Gastroesophageal sphincter (tissue), 3 donors: ENCODE measurements around the gene GRK4.

Experiments used
- EP300 ChIP-seq: sonication (generic); formaldehyde crosslinking; IDR thresholded peaks from one replicate; pipeline ENCODE4 v1.6.1; 2017; ENCODE audit warnings: antibody characterized with exemption, mild to moderate bottlenecking
- POLR2A ChIP-seq, 2 donors: fragments of 450-650 bp; IDR thresholded peaks; one replicate each; pipeline ENCODE4 v1.6.1; 2017; ENCODE audit warnings: antibody characterized with exemption in 2 of 2, mild to moderate bottlenecking in 2 of 2, moderate library complexity in 1 of 2
- POLR2AphosphoS5 ChIP-seq: sonication (generic); formaldehyde crosslinking; IDR thresholded peaks from one replicate; pipeline ENCODE4 v1.6.1; 2017; ENCODE audit warnings: antibody characterized with exemption
- TF ChIP-seq, protein P1 (sequence below), 4 experiments: fragments of 200-600 bp in 2 of 4; fragments of 450-650 bp in 2 of 4; sonication (generic) in 1 of 4; IDR thresholded peaks; one replicate each; pipeline ENCODE4 v1.5.1; 2017 to 2019; ENCODE audit warnings: antibody characterized with exemption in 4 of 4, mild to moderate bottlenecking in 2 of 4, moderate library complexity in 2 of 4

DNA sequence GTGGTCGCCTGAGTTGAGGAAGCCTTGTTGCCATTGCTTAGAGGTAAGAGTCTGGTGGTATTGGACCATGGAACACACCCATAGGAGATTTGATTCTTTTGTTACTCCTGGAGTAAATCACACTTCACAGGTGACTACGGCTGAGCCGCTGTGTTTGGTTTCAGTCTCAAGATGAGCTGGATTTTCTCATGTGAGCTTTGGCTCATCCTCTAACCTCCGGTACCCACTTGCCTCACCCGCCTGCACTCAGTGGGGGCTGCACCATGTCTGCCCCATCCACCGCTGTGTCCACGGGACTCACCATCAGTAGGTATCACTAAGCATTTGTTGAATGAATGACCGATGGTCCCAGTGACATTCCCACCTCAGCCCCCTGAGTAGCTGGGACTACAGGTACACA lies 58.3 kb downstream of the GRK4 start:
- TF ChIP-seq, protein P1, sequence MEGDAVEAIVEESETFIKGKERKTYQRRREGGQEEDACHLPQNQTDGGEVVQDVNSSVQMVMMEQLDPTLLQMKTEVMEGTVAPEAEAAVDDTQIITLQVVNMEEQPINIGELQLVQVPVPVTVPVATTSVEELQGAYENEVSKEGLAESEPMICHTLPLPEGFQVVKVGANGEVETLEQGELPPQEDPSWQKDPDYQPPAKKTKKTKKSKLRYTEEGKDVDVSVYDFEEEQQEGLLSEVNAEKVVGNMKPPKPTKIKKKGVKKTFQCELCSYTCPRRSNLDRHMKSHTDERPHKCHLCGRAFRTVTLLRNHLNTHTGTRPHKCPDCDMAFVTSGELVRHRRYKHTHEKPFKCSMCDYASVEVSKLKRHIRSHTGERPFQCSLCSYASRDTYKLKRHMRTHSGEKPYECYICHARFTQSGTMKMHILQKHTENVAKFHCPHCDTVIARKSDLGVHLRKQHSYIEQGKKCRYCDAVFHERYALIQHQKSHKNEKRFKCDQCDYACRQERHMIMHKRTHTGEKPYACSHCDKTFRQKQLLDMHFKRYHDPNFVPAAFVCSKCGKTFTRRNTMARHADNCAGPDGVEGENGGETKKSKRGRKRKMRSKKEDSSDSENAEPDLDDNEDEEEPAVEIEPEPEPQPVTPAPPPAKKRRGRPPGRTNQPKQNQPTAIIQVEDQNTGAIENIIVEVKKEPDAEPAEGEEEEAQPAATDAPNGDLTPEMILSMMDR (IDR thresholded peaks at IDR 0.05), result no peak
- TF ChIP-seq POLR2A (IDR thresholded peaks at IDR 0.05), result no peak
- TF ChIP-seq POLR2AphosphoS5, result no peak
- TF ChIP-seq EP300, result no peak
